ENCODE data around the gene ZYG11B. TPM values are rescaled to one million over a fixed set of nuclear protein-coding genes. Genes with fewer than 3 reads are reported as not detected.

ZYG11B gene
- total and polyA plus RNA-seq, 9 of the 15 experiments (the other 6 are each of a cell fraction or from before 2014, with no cell fraction given): 4.9 to 22.2 (median 12.2) TPM

DNA sequence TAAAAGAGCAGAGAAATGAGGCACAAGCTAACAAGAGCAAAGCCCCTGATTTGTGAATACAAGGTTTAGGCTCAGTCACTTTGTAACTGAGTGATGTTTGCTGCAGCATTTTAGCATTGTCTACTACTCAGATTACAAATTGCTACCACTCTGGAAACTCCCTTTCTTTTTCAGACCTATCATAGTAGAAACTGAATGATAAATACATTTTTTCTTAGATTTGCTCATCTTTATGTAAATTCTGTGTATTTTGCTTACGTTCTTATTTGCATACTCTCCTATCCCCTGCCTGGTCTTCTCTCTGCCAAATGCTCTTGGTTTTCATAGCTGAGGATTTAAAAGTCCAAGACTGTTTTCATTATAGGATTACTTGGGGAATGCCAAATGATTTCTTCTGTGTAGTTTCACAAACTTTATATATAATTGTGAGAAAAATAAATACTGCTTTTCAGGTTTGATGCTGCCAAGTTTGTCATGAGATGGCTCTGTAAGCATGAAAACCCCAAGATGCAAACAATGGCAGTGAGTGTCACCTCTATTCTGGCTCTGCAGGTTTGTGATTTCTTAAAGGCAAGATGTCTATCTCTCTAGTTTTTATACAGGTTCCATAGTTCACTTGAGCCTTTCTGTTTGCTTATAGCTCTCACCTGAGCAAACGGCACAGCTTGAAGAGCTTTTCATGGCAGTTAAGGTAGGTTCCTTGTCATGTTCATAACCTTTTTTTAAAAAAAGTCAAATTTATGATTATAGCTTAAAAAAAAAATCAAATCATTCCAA lies 141.0 kb downstream of the ZYG11B start:
- no peak overlapping the region for H3K4me2 ChIP-seq (ENCODE audit: insufficient read depth, low read length)
- no peaks in the 10 kb centered on the region for H3K9me1 ChIP-seq (ENCODE audit: control insufficient read depth, insufficient read depth, low read length)
- 91% methylated on average over 2 of the region's 2 CpGs for WGBS (ENCODE audit: insufficient coverage, low coverage, missing lambda C conversion rate)
- H3K9me3 ChIP-seq (replicated peaks; ENCODE audit: control insufficient read depth, insufficient read depth, low read depth, low read length): no peaks in the 10 kb centered on the region
- in situ Hi-C loops (cut with MboI) (no loop called here), intact Hi-C loops (cut with micrococcal nuclease) (no loop called here)
- H3K36me3 ChIP-seq (ENCODE audit: control insufficient read depth, insufficient read depth, low read length): peaks cover 72% of the 10 kb centered on the region
- no TSS peak for BruUV-seq (replicated peaks)
- FAIRE-seq: no peak
- POLR2A ChIA-PET: interaction anchor here (0.8 to 1.3 kb wide), 6 partner anchors 9 to 25 kb away, joined by 3 to 6 read pairs (median 3); partner anchors contain the start of gene ZYG11A
- no peak overlapping the region for H3K9ac ChIP-seq (ENCODE audit: insufficient read depth in 1 of 2, low read depth in 2 of 2, low read length in 2 of 2)
- no peaks in the 10 kb centered on the region for H3K79me2 ChIP-seq (ENCODE audit: control insufficient read depth, insufficient read depth, low read length)
- H3K4me3 ChIP-seq: no peak overlapping the region
- no peaks in the 10 kb centered on the region for H3K4me1 ChIP-seq (replicated peaks in 1 of 2; ENCODE audit: control insufficient read depth in 2 of 2, insufficient read depth in 2 of 2, low read length in 2 of 2)
- no peaks in the 10 kb centered on the region for H3K27me3 ChIP-seq (ENCODE audit: control insufficient read depth in 2 of 2, insufficient read depth in 2 of 2, low read length in 2 of 2)
- CTCF ChIA-PET (ENCODE audit: low intra/inter-chr PET ratio): no interaction called here
- H3K27ac ChIP-seq (ENCODE audit: extremely low read depth, low read depth, low read length): no peak overlapping the region
- H2AFZ ChIP-seq (ENCODE audit: low read depth, low read length): no peak overlapping the region
- ATAC-seq: no peak
- no peaks in the 10 kb centered on the region for H4K20me1 ChIP-seq (replicated peaks; ENCODE audit: control insufficient read depth, insufficient read depth, low read length)
- no peak for DNase-seq (ENCODE audit: extremely low read depth in 1 of 4, low spot score in 3 of 4)
- no peak for TF ChIP-seq MAFG (tag; conservative IDR thresholded peaks at IDR 0.05)
- no peak for TF ChIP-seq STAT5A (IDR thresholded peaks at IDR 0.05; ENCODE audit: borderline replicate concordance, low read length)
- TF ChIP-seq SUPT5H (IDR thresholded peaks at IDR 0.05): no peak
- TF ChIP-seq HINFP (tag; conservative IDR thresholded peaks at IDR 0.05; ENCODE audit: low read depth): no peak
- TF ChIP-seq ZNF407 (IDR thresholded peaks at IDR 0.05; ENCODE audit: low read depth): no peak
- TF ChIP-seq THAP7 (CRISPR knock-in tag; IDR thresholded peaks at IDR 0.05): no peak
- no peak for TF ChIP-seq CHCHD3 (CRISPR knock-in tag; IDR thresholded peaks at IDR 0.05)
- no peak for TF ChIP-seq ZNF830 (CRISPR knock-in tag; IDR thresholded peaks at IDR 0.05)
- no peak for TF ChIP-seq ATF4 (CRISPR knock-in tag; IDR thresholded peaks at IDR 0.05)
- no peak for TF ChIP-seq ZNF75A (CRISPR knock-in tag; IDR thresholded peaks at IDR 0.05)

All from K562 (cell line).